Neural cell (in vitro differentiated cells): ENCODE measurements around the gene DNAH3.

Experiments used
- CTCF ChIP-seq: fragments of 450-650 bp; IDR thresholded peaks from 2 replicates; pipeline ENCODE4 v1.5.1; 2014; ENCODE audit warnings: antibody characterized with exemption, mild to moderate bottlenecking, moderate library complexity; ENCODE audit not compliant: poor library complexity, severe bottlenecking
- EP300 ChIP-seq: fragments of 450-650 bp; conservative IDR thresholded peaks from 2 replicates; pipeline ENCODE4 v1.6.1; 2014; ENCODE audit warnings: antibody characterized with exemption, mild to moderate bottlenecking, moderate library complexity; ENCODE audit not compliant: poor library complexity, severe bottlenecking
- POLR2AphosphoS5 ChIP-seq: IDR thresholded peaks from 2 replicates; pipeline ENCODE4 v1.6.1; 2012
- RAD21 ChIP-seq: fragments of 450-650 bp; conservative IDR thresholded peaks from 2 replicates; pipeline ENCODE4 v1.6.1; 2014; ENCODE audit warnings: antibody characterized with exemption, mild to moderate bottlenecking, moderate library complexity

- no peak for TF ChIP-seq CTCF
- TF ChIP-seq POLR2AphosphoS5, result no peak
- no peak for TF ChIP-seq RAD21
- TF ChIP-seq EP300, result no peak
Measured at GRCh38 chr16:20942256-20942655, 208.4 kb downstream of the DNAH3 start.
